K562 (cell line): ENCODE data around the gene ADAT3.

Experiments used
- EP300 ChIP-seq: IDR thresholded peaks from 2 replicates; pipeline ENCODE4 v1.6.1; 2012; ENCODE audit warnings: low read length, improper control_type of control experiment
- HDAC6 ChIP-seq: IDR thresholded peaks from 2 replicates; pipeline ENCODE4 v1.6.1; 2012; ENCODE audit warnings: low read depth, mild to moderate bottlenecking, control low read depth, inconsistent platforms, low read length, moderate library complexity
- NELFE ChIP-seq: IDR thresholded peaks from 2 replicates; pipeline ENCODE4 v1.6.1; 2011; ENCODE audit warnings: mild to moderate bottlenecking; ENCODE audit not compliant: insufficient read depth, insufficient read length
- NR2C1 ChIP-seq, 2 experiments: fragments of 450-650 bp; IDR thresholded peaks; 2 replicates each; pipeline ENCODE4 v1.6.1; 2017; ENCODE audit warnings: mild to moderate bottlenecking in 2 of 2, antibody characterized with exemption in 1 of 2, inconsistent platforms in 1 of 2, missing compliant biosample characterization in 1 of 2, missing genetic modification characterization in 1 of 2
- POLR2AphosphoS5 ChIP-seq: IDR thresholded peaks from 2 replicates; pipeline ENCODE4 v1.6.1; 2011; ENCODE audit warnings: mild to moderate bottlenecking, low read depth, low read length, moderate library complexity; ENCODE audit not compliant: control insufficient read depth, insufficient read depth
- POLR3G ChIP-seq: IDR thresholded peaks from 2 replicates; pipeline ENCODE4 v1.6.1; 2011; ENCODE audit not compliant: insufficient read length, insufficient replicate concordance; ENCODE audit errors: extremely low read depth
- ZBTB49 ChIP-seq: sonication (generic); formaldehyde crosslinking; IDR thresholded peaks from 2 replicates; pipeline ENCODE4 v1.8.0; 2022; ENCODE audit warnings: missing genetic modification reagents, mild to moderate bottlenecking, borderline replicate concordance
- ZKSCAN1 ChIP-seq: fragments of 150-350 bp; IDR thresholded peaks from 2 replicates; pipeline ENCODE4 v1.6.1; 2016; ENCODE audit warnings: low read depth, low read length
- ZNF75A ChIP-seq: fragments of 450-650 bp; formaldehyde crosslinking; IDR thresholded peaks from 2 replicates; pipeline ENCODE4 v1.4.0; 2020; ENCODE audit warnings: mild to moderate bottlenecking
- TF ChIP-seq, protein P1 (sequence below), 3 experiments: IDR thresholded peaks in 2 of 3; conservative IDR thresholded peaks in 1 of 3; 2 replicates each; pipeline ENCODE4 v1.5.1; 2011 to 2012; ENCODE audit warnings: low read length in 3 of 3, mild to moderate bottlenecking in 3 of 3, control low read depth in 2 of 3, improper control_type of control experiment in 1 of 3, inconsistent platforms in 1 of 3, low read depth in 1 of 3, mixed read lengths in 1 of 3, moderate library complexity in 1 of 3; ENCODE audit not compliant: insufficient read depth in 2 of 3

- no peak for TF ChIP-seq POLR2AphosphoS5
- no peak for TF ChIP-seq ZNF75A (CRISPR knock-in tag)
- no peak for TF ChIP-seq EP300
- no peak for TF ChIP-seq ZKSCAN1
- TF ChIP-seq POLR3G: no peak
- TF ChIP-seq ZBTB49 (CRISPR knock-in tag): no peak
- TF ChIP-seq, protein P1, sequence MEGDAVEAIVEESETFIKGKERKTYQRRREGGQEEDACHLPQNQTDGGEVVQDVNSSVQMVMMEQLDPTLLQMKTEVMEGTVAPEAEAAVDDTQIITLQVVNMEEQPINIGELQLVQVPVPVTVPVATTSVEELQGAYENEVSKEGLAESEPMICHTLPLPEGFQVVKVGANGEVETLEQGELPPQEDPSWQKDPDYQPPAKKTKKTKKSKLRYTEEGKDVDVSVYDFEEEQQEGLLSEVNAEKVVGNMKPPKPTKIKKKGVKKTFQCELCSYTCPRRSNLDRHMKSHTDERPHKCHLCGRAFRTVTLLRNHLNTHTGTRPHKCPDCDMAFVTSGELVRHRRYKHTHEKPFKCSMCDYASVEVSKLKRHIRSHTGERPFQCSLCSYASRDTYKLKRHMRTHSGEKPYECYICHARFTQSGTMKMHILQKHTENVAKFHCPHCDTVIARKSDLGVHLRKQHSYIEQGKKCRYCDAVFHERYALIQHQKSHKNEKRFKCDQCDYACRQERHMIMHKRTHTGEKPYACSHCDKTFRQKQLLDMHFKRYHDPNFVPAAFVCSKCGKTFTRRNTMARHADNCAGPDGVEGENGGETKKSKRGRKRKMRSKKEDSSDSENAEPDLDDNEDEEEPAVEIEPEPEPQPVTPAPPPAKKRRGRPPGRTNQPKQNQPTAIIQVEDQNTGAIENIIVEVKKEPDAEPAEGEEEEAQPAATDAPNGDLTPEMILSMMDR (IDR thresholded peaks at IDR 0.05 in 2 of 3, conservative IDR thresholded peaks at IDR 0.05 in 1 of 3; ENCODE audit: insufficient read depth in 2 of 3, low read depth in 1 of 3, low read length in 3 of 3): no peak
- TF ChIP-seq NELFE: no peak
- no peak for TF ChIP-seq HDAC6
- no peak for TF ChIP-seq NR2C1 (IDR thresholded peaks at IDR 0.05)
- no peak for TF ChIP-seq NR2C1 (tag; IDR thresholded peaks at IDR 0.05)
Measured at GRCh38 chr19:1962674-1963073, 57.5 kb downstream of the ADAT3 start.
